HG03460 (cell line): ENCODE data around the gene RASAL3.
A peak's percentile ranks its signal among the peaks of the same experiment; 100 is the strongest.
"Not testable (repeated sequence)": the region's sequence is repeated elsewhere in the genome, so short reads cannot be mapped to it uniquely, and the experiment has no call there.

Source experiments
- ATAC-seq: cut with Tn5 transposase; IDR thresholded peaks from one replicate; pipeline ENCODE4 v1.9.1; 2021; ENCODE audit not compliant: unreplicated experiment

The RASAL3 gene

GRCh38 chr19:15475169-15475568 lies 10.8 kb upstream of the RASAL3 start:
- no peak for ATAC-seq

GRCh38 chr19:15473821-15474220 lies 9.5 kb upstream of the RASAL3 start:
- not testable (repeated sequence) for ATAC-seq

GRCh38 chr19:15471639-15472101 lies 7.3 kb upstream of the RASAL3 start:
- ATAC-seq: no peak

GRCh38 chr19:15469513-15470297 lies 5.4 kb upstream of the RASAL3 start:
- ATAC-seq: no peak

- no peak for ATAC-seq
These were observed 4.5 kb upstream of the RASAL3 start for GRCh38 chr19:15468675-15469512.

GRCh38 chr19:15467734-15468214 lies 3.4 kb upstream of the RASAL3 start:
- ATAC-seq: no peak

- peak; percentile 49 for ATAC-seq
These were observed 2.7 kb upstream of the RASAL3 start for GRCh38 chr19:15466851-15467733.

GRCh38 chr19:15463861-15464371 lies 428 bp downstream of the RASAL3 start:
- ATAC-seq: no peak

GRCh38 chr19:15461694-15462093 lies 2.6 kb downstream of the RASAL3 start:
- no peak for ATAC-seq

- ATAC-seq: no peak
These were observed 6.5 kb downstream of the RASAL3 start for GRCh38 chr19:15457701-15458484.

- no peak for ATAC-seq
These were observed 7.3 kb downstream of the RASAL3 start for GRCh38 chr19:15456871-15457700.

GRCh38 chr19:15456441-15456840 lies 7.9 kb downstream of the RASAL3 start:
- ATAC-seq: no peak

GRCh38 chr19:15455996-15456395 lies 8.3 kb downstream of the RASAL3 start:
- no peak for ATAC-seq

- no peak for ATAC-seq
These were observed 10.2 kb downstream of the RASAL3 start for GRCh38 chr19:15453906-15454860.

GRCh38 chr19:15453091-15453578 lies 11.2 kb downstream of the RASAL3 start:
- ATAC-seq: no peak

- ATAC-seq: no peak
These were observed 12.0 kb downstream of the RASAL3 start for GRCh38 chr19:15452111-15453047.

- no peak for ATAC-seq
These were observed 13.8 kb downstream of the RASAL3 start for GRCh38 chr19:15450528-15450890.
